Measurements from ENCODE around the gene INTS15.

INTS15 gene

GRCh38 chr7:6642861-6643640 is 53.2 kb downstream of the INTS15 start:
- no peak for DNase-seq (ENCODE audit: low read depth)

- DNase-seq (ENCODE audit: low read depth) = no peak
Observed at GRCh38 chr7:6643915-6644625, 54.2 kb downstream of the INTS15 start.

- DNase-seq (ENCODE audit: low read depth) = no peak
Observed at GRCh38 chr7:6644728-6645127, 54.9 kb downstream of the INTS15 start.

GRCh38 chr7:6646465-6646864 is 56.6 kb downstream of the INTS15 start:
- no peak for DNase-seq (ENCODE audit: low read depth)

- DNase-seq (ENCODE audit: low read depth) = no peak
Observed at GRCh38 chr7:6647080-6647479, 57.3 kb downstream of the INTS15 start.

- no peak for DNase-seq (ENCODE audit: low read depth)
Observed at GRCh38 chr7:6647541-6647940, 57.7 kb downstream of the INTS15 start.

- no peak for DNase-seq (ENCODE audit: low read depth)
Observed at GRCh38 chr7:6648066-6648814, 58.4 kb downstream of the INTS15 start.

- no peak for DNase-seq (ENCODE audit: low read depth)
Observed at GRCh38 chr7:6648815-6649104, 58.9 kb downstream of the INTS15 start.

- DNase-seq (ENCODE audit: low read depth) = no peak
Observed at GRCh38 chr7:6649241-6649961, 59.6 kb downstream of the INTS15 start.

GRCh38 chr7:6650086-6650485 is 60.3 kb downstream of the INTS15 start:
- DNase-seq (ENCODE audit: low read depth) = no peak

GRCh38 chr7:6650521-6651011 is 60.7 kb downstream of the INTS15 start:
- DNase-seq (ENCODE audit: low read depth) = no peak

GRCh38 chr7:6651851-6652445 is 62.1 kb downstream of the INTS15 start:
- no peak for DNase-seq (ENCODE audit: low read depth)

GRCh38 chr7:6652446-6653011 is 62.7 kb downstream of the INTS15 start:
- DNase-seq (ENCODE audit: low read depth) = no peak

- DNase-seq (ENCODE audit: low read depth) = no peak
Observed at GRCh38 chr7:6653071-6654003, 63.5 kb downstream of the INTS15 start.

GRCh38 chr7:6654113-6654841 is 64.5 kb downstream of the INTS15 start:
- DNase-seq (ENCODE audit: low read depth) = no peak

GRCh38 chr7:6654842-6655610 is 65.2 kb downstream of the INTS15 start:
- no peak for DNase-seq (ENCODE audit: low read depth)

- DNase-seq (ENCODE audit: low read depth) = no peak
Observed at GRCh38 chr7:6655636-6656385, 66.0 kb downstream of the INTS15 start.

GRCh38 chr7:6656413-6656812 is 66.6 kb downstream of the INTS15 start:
- DNase-seq (ENCODE audit: low read depth) = no peak
